K562 (cell line): Measurements from ENCODE around the gene MYBPC3. TPM values are rescaled to one million over a fixed set of nuclear protein-coding genes. Genes with fewer than 3 reads are reported as not detected.

Experiments used
- ATAC-seq: fragments of 200-7000 bp; cut with Tn5 transposase; 3 replicates; pipeline ENCODE4 v1.9.1; 2020; ENCODE audit warnings: moderate library complexity
- BruUV-seq: library from RNA; stranded (reverse); fragments of 400-500 nt; replicated peaks from 2 replicates; lab custom pipeline; 2021; lab: Mats Ljungman, UMichigan
- CTCF ChIA-PET: fragments of 300-600 bp; formaldehyde crosslinking; extraction: SDS; loops from one replicate; lab custom pipeline; 2021; ENCODE audit warnings: low intra/inter-chr PET ratio; lab: Yijun Ruan, JAX
- POLR2A ChIA-PET: fragments of 300-600, 350-650 bp; sonication (Branson Sonifier 250); formaldehyde crosslinking; extraction: SDS; loops from one replicate; lab custom pipeline; 2021; ENCODE audit warnings: antibody characterized with exemption, inconsistent platforms; lab: Yijun Ruan, JAX
- DNase-seq, 4 experiments: peaks; one replicate each; pipeline versions ENCODE4 v3.0.0 to v3.0.0-alpha.2; 2011 to 2018; ENCODE audit warnings: low spot score in 3 of 4, mixed read lengths in 3 of 4; ENCODE audit errors: extremely low read depth in 1 of 4
- FAIRE-seq: peaks from 2 replicates; lab custom pipeline; 2011; peaks lifted over from hg19 to GRCh38; lab: Jason Lieb, UNC
- H2AFZ ChIP-seq: 2 replicates; pipeline ENCODE4 v1.6.0; 2011; ENCODE audit warnings: low read depth, low read length, control low read depth, inconsistent platforms
- H3K27ac ChIP-seq: fragments of 200-600 bp; 3 replicates; pipeline ENCODE4 v1.8.0; 2011; ENCODE audit warnings: low read depth, mild to moderate bottlenecking, control low read depth, inconsistent platforms, low read length, moderate library complexity, mixed read lengths; ENCODE audit errors: extremely low read depth
- H3K27me3 ChIP-seq, 2 experiments: fragments of 300-600 bp in 1 of 2; 2 replicates in 1 of 2; 3 replicates in 1 of 2; pipeline versions ENCODE4 v1.6.0 to v1.8.0; 2011; ENCODE audit warnings: inconsistent platforms in 2 of 2, low read length in 2 of 2, mild to moderate bottlenecking in 1 of 2, mixed read lengths in 1 of 2, moderate library complexity in 1 of 2; ENCODE audit not compliant: control insufficient read depth in 2 of 2, insufficient read depth in 2 of 2
- H3K36me3 ChIP-seq: fragments of 300-600 bp; 3 replicates; pipeline ENCODE4 v1.8.0; 2011; ENCODE audit warnings: mild to moderate bottlenecking, low read length, inconsistent platforms; ENCODE audit not compliant: control insufficient read depth, insufficient read depth
- H3K4me1 ChIP-seq, 2 experiments: fragments of 200-600 bp in 1 of 2; replicated peaks in 1 of 2; 2 replicates in 1 of 2; 3 replicates in 1 of 2; pipeline versions ENCODE4 v1.5.1 to v1.8.0; 2011; ENCODE audit warnings: inconsistent platforms in 2 of 2, low read length in 2 of 2, mild to moderate bottlenecking in 1 of 2, mixed read lengths in 1 of 2, moderate library complexity in 1 of 2; ENCODE audit not compliant: control insufficient read depth in 2 of 2, insufficient read depth in 2 of 2
- H3K4me2 ChIP-seq: 2 replicates; pipeline ENCODE4 v1.6.1; 2011; ENCODE audit warnings: low read length, control low read depth, inconsistent platforms, mixed read lengths; ENCODE audit not compliant: insufficient read depth
- H3K4me3 ChIP-seq: fragments of 200-600 bp; sonication (generic), shearing (Covaris generic); 2 replicates; pipeline ENCODE4 v1.5.1; 2016; ENCODE audit warnings: control low read depth, inconsistent platforms
- H3K79me2 ChIP-seq: fragments of 200-600 bp; 3 replicates; pipeline ENCODE4 v1.8.0; 2011; ENCODE audit warnings: low read length, inconsistent platforms; ENCODE audit not compliant: control insufficient read depth, insufficient read depth
- H3K9ac ChIP-seq, 2 experiments: 2 replicates each; pipeline versions ENCODE4 v1.6.0 to v1.6.1; 2011; ENCODE audit warnings: low read depth in 2 of 2, low read length in 2 of 2, control low read depth in 1 of 2, inconsistent platforms in 1 of 2, mild to moderate bottlenecking in 1 of 2, mixed read lengths in 1 of 2; ENCODE audit not compliant: insufficient read depth in 1 of 2
- H3K9me1 ChIP-seq: one replicate; pipeline ENCODE4 v1.6.0; 2011; ENCODE audit warnings: inconsistent platforms, mild to moderate bottlenecking, low read length, moderate library complexity; ENCODE audit not compliant: control insufficient read depth, insufficient read depth
- H3K9me3 ChIP-seq: replicated peaks from 2 replicates; pipeline ENCODE4 v1.5.1; 2011; ENCODE audit warnings: low read depth, low read length, inconsistent platforms; ENCODE audit not compliant: control insufficient read depth, insufficient read depth
- H4K20me1 ChIP-seq: replicated peaks from 2 replicates; pipeline ENCODE4 v1.6.1; 2011; ENCODE audit warnings: low read length, inconsistent platforms, mixed read lengths; ENCODE audit not compliant: control insufficient read depth, insufficient read depth
- ARID3B ChIP-seq: fragments of 250-450 bp; sonication (Bioruptor Pico); IDR thresholded peaks from 2 replicates; pipeline ENCODE4 v1.4.0; 2020; ENCODE audit warnings: borderline replicate concordance
- CBFA2T3 ChIP-seq: fragments of 450-650 bp; IDR thresholded peaks from 2 replicates; pipeline ENCODE4 v1.6.1; 2017
- NKRF ChIP-seq: fragments of 450-650 bp; IDR thresholded peaks from 2 replicates; pipeline ENCODE4 v1.6.1; 2016; ENCODE audit warnings: borderline replicate concordance
- TBL1XR1 ChIP-seq, 2 experiments: IDR thresholded peaks; 2 replicates each; pipeline ENCODE4 v1.6.1; 2012; ENCODE audit warnings: improper control_type of control experiment in 2 of 2, low read length in 2 of 2, mild to moderate bottlenecking in 1 of 2
- ZNF445 ChIP-seq: fragments of 250-450 bp; sonication (Bioruptor Pico); IDR thresholded peaks from 2 replicates; pipeline ENCODE4 v1.4.0; 2020; ENCODE audit warnings: low read depth, mild to moderate bottlenecking, moderate library complexity
- WGBS: fragments of 100-300 bp; shearing (Covaris generic); methylation state at CpG from one replicate; pipeline ENCODE4 v1.1.6; 2016; ENCODE audit warnings: low coverage, mixed read lengths; ENCODE audit not compliant: insufficient coverage; ENCODE audit errors: missing lambda C conversion rate; 5-methylcytosine and 5-hydroxymethylcytosine counted together
- in situ Hi-C: fragments of 300-500 bp; cut with MboI; formaldehyde crosslinking; loops from 4 replicates; pipeline ENCODE4 v1.15.0; 2018; ENCODE audit warnings: inconsistent platforms, mixed read lengths
- intact Hi-C: fragments of 100-400 bp; cut with micrococcal nuclease; formaldehyde crosslinking; loops from 2 replicates; pipeline ENCODE4 v1.14.2; 2022
- polyA plus RNA-seq, 8 experiments: library from polyadenylated mRNA; depleted of rRNA in 4 of 8; stranded (reverse) in 5 of 8; unstranded in 3 of 8; fragments of >200 nt; fragmentation: Nextera tagmentation in 2 of 8; fragmentation: Illumina TruSeq in 1 of 8; extraction: Ambion mirVana in 2 of 8; extraction: Trizol in 1 of 8; gene quantifications; 2 replicates each; pipeline versions ENCODE4 v1.2.1 to v1.2.3, GENCODE V29; 2011 to 2014; ENCODE audit warnings: inconsistent platforms in 1 of 8, missing spikeins in 1 of 8
- total RNA-seq, 7 experiments: library from RNA; depleted of rRNA in 6 of 7; stranded (reverse); fragments of >200 nt in 6 of 7; fragmentation: Illumina TruSeq in 2 of 7; extraction: Trizol in 2 of 7; gene quantifications; 2 replicates each; pipeline versions ENCODE4 v1.2.1 to v1.2.3, GENCODE V29; 2011 to 2021; ENCODE audit warnings: low replicate concordance in 1 of 7

Gene MYBPC3
- total and polyA plus RNA-seq, 9 of the 15 experiments (the other 6 are each of a cell fraction or from before 2014, with no cell fraction given): 0.01 TPM; not detected in 8

- no peak overlapping the region for H3K4me3 ChIP-seq
- H3K36me3 ChIP-seq: no peaks in the 10 kb centered on the region
- WGBS: 86% methylated on average over 3 of the region's 3 CpGs
- DNase-seq (no peak), FAIRE-seq (no peak), ATAC-seq (no peak)
- peak overlapping the region in 1 of 2 experiments; percentile 23; a peak in 1 of 4 replicates for H3K9ac ChIP-seq
- POLR2A ChIA-PET: interaction anchor here (1.8 kb wide), 1 partner anchor 9 kb away, joined by 8 read pairs; no protein-coding TSS in a partner anchor
- no peak overlapping the region for H3K4me2 ChIP-seq
- no peaks in the 10 kb centered on the region for H3K9me1 ChIP-seq
- H3K79me2 ChIP-seq: no peaks in the 10 kb centered on the region
- BruUV-seq: no TSS peak
- no peak for TF ChIP-seq ARID3B (CRISPR knock-in tag)
- no peak for TF ChIP-seq ZNF445 (CRISPR knock-in tag)
- TF ChIP-seq NKRF: no peak
- no peak for TF ChIP-seq TBL1XR1 (IDR thresholded peaks at IDR 0.05; ENCODE audit: low read length in 2 of 2)
- no peak for TF ChIP-seq CBFA2T3
- in situ Hi-C loops (no loop called here), intact Hi-C loops (no loop called here)
- H3K27me3 ChIP-seq: no peaks in the 10 kb centered on the region
- CTCF ChIA-PET: no interaction called here
- H3K9me3 ChIP-seq: no peaks in the 10 kb centered on the region
- H4K20me1 ChIP-seq: no peaks in the 10 kb centered on the region
- no peak overlapping the region for H3K27ac ChIP-seq
- H3K4me1 ChIP-seq: peaks cover 38 to 56% of the 10 kb centered on the region in 2 experiments
- peak overlapping the region; percentile 7; the same call in 1 of the 2 replicates for H2AFZ ChIP-seq
These were observed 45.5 kb upstream of the MYBPC3 start for GRCh38 chr11:47398011-47398410.
